ENCODE measurements around the gene CCR1.

GRCh38 chr3:46206282-46207015, 1.7 kb downstream of the CCR1 start:
- TF ChIP-seq, protein P1, sequence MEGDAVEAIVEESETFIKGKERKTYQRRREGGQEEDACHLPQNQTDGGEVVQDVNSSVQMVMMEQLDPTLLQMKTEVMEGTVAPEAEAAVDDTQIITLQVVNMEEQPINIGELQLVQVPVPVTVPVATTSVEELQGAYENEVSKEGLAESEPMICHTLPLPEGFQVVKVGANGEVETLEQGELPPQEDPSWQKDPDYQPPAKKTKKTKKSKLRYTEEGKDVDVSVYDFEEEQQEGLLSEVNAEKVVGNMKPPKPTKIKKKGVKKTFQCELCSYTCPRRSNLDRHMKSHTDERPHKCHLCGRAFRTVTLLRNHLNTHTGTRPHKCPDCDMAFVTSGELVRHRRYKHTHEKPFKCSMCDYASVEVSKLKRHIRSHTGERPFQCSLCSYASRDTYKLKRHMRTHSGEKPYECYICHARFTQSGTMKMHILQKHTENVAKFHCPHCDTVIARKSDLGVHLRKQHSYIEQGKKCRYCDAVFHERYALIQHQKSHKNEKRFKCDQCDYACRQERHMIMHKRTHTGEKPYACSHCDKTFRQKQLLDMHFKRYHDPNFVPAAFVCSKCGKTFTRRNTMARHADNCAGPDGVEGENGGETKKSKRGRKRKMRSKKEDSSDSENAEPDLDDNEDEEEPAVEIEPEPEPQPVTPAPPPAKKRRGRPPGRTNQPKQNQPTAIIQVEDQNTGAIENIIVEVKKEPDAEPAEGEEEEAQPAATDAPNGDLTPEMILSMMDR (IDR thresholded peaks at IDR 0.05) = no peak
- TF ChIP-seq POLR2A (IDR thresholded peaks at IDR 0.05) (no peak), POLR2AphosphoS5 (IDR thresholded peaks at IDR 0.05) (no peak)
